ENCODE data around the gene MAGEH1. TPM values are rescaled to one million over a fixed set of nuclear protein-coding genes. Genes with fewer than 3 reads are reported as not detected.

The MAGEH1 gene
- total and polyA plus RNA-seq, 2 of the 8 experiments (the other 6 are each of a cell fraction or from before 2014, with no cell fraction given) = 9.4 to 13.4 TPM

- H3K18ac ChIP-seq (ENCODE audit: extremely low read depth, low read length) = no peak overlapping the region
- H4K20me1 ChIP-seq (replicated peaks in 1 of 2; ENCODE audit: control insufficient read depth in 1 of 2, insufficient read depth in 2 of 2, low read length in 2 of 2) = no peaks in the 10 kb centered on the region
- H4K5ac ChIP-seq (ENCODE audit: insufficient read length, low read depth, low read length) = no peak overlapping the region
- no peaks in the 10 kb centered on the region for H3K79me1 ChIP-seq (ENCODE audit: low read depth, low read length)
- H3K23me2 ChIP-seq (ENCODE audit: low read depth, low read length) = no peaks in the 10 kb centered on the region
- H2BK15ac ChIP-seq (ENCODE audit: low read length) = no peak overlapping the region
- no peak overlapping the region for H2BK20ac ChIP-seq (ENCODE audit: low read length)
- no peak overlapping the region; a peak in 1 of 8 replicates for H3K4me3 ChIP-seq (ENCODE audit: extremely low read depth in 1 of 4, insufficient read depth in 2 of 4, low read depth in 3 of 4, low read length in 4 of 4)
- no peak overlapping the region for H3K4ac ChIP-seq (replicated peaks; ENCODE audit: insufficient read length, low read depth, low read length)
- no peak overlapping the region for H2BK5ac ChIP-seq (ENCODE audit: low read depth, low read length)
- no peak overlapping the region for H3K9ac ChIP-seq (replicated peaks in 1 of 4; ENCODE audit: extremely low read depth in 1 of 4, low read depth in 3 of 4, low read length in 3 of 4)
- no peak overlapping the region for H4K91ac ChIP-seq (replicated peaks; ENCODE audit: insufficient read length, low read length)
- H3K36me3 ChIP-seq (ENCODE audit: control insufficient read depth in 2 of 4, insufficient read depth in 4 of 4, low read length in 3 of 4) = no peaks in the 10 kb centered on the region
- TF ChIP-seq BACH1 (IDR thresholded peaks at IDR 0.05; ENCODE audit: low read length) = no peak
- no peak for TF ChIP-seq CBX8 (IDR thresholded peaks at IDR 0.05; ENCODE audit: borderline replicate concordance, low read depth, low read length)
- no peak for TF ChIP-seq RXRA (IDR thresholded peaks at IDR 0.05; ENCODE audit: insufficient read depth, low read depth, low read length)
- TF ChIP-seq ZNF274 (IDR thresholded peaks at IDR 0.05; ENCODE audit: borderline replicate concordance, extremely low read depth, low read length) = no peak
- no peaks in the 10 kb centered on the region for H3K4me1 ChIP-seq (replicated peaks in 1 of 4; ENCODE audit: control insufficient read depth in 3 of 4, insufficient read depth in 4 of 4, low read length in 3 of 4)
- H2AK5ac ChIP-seq (ENCODE audit: low read depth, low read length) = no peak overlapping the region
- H3K4me2 ChIP-seq (ENCODE audit: insufficient read depth in 1 of 2, low read depth in 2 of 2, low read length in 2 of 2) = peak overlapping the region in 1 of 2 experiments; percentile 72; a peak in 1 of 4 replicates
- DNase-seq (ENCODE audit: low read depth in 1 of 2, low spot score in 2 of 2) (no peak), FAIRE-seq (no peak)
- H3K79me2 ChIP-seq (ENCODE audit: control insufficient read depth in 1 of 2, insufficient read depth in 2 of 2, low read length in 2 of 2) = no peaks in the 10 kb centered on the region
- H3K56ac ChIP-seq (replicated peaks; ENCODE audit: insufficient read length, low read depth, low read length) = no peak overlapping the region
- H2BK120ac ChIP-seq (replicated peaks; ENCODE audit: low read depth, low read length) = no peak overlapping the region
- POLR2A ChIA-PET (ENCODE audit: partially characterized antibody) = no interaction called here
- no peak overlapping the region for H3K23ac ChIP-seq (ENCODE audit: insufficient read length)
- no peaks in the 10 kb centered on the region; a peak in 1 of 4 replicates for H3K9me3 ChIP-seq (ENCODE audit: insufficient read depth in 2 of 2, low read depth in 1 of 2, low read length in 1 of 2)
- H4K8ac ChIP-seq (ENCODE audit: extremely low read depth, insufficient read depth, low read length) = no peak overlapping the region
- 94% methylated on average over 2 of the region's 2 CpGs; no CpG with 5 or more reads in 1 of the 2 experiments for whole genome bisulfite sequencing, 2 experiments (ENCODE audit: extremely low coverage in 1 of 2, insufficient coverage in 1 of 2, insufficient read length in 1 of 2, insufficient replicate concordance in 2 of 2, low coverage in 1 of 2, low lambda C conversion rate in 2 of 2, missing lambda C conversion rate in 1 of 2)
- no peak overlapping the region for H3K14ac ChIP-seq (ENCODE audit: insufficient read length)
- no peaks in the 10 kb centered on the region for H3K27me3 ChIP-seq (replicated peaks in 1 of 4; ENCODE audit: control insufficient read depth in 3 of 4, extremely low read depth in 1 of 4, insufficient read depth in 3 of 4, low read length in 3 of 4)
- no peak overlapping the region for H3K27ac ChIP-seq (ENCODE audit: low read depth, low read length)
- H2AFZ ChIP-seq (ENCODE audit: low read length) = no peak overlapping the region
- CTCF ChIA-PET (ENCODE audit: partially characterized antibody) = no interaction called here
- H2BK12ac ChIP-seq (ENCODE audit: low read depth, low read length) = no peak overlapping the region
Measured at GRCh38 chrX:55451141-55451540, 786 bp upstream of the MAGEH1 start.
